ENCODE measurements around the gene TSPAN14. TPM values are rescaled to one million over a fixed set of nuclear protein-coding genes. Genes with fewer than 3 reads are reported as not detected.

TSPAN14 gene
- total and polyA plus RNA-seq, 2 of the 8 experiments (the other 6 are each of a cell fraction or from before 2014, with no cell fraction given), result 47.4 to 57.8 TPM

- no peak overlapping the region for H2AK5ac ChIP-seq (ENCODE audit: low read depth, low read length)
- no peaks in the 10 kb centered on the region for H3K23me2 ChIP-seq (ENCODE audit: low read depth, low read length)
- H2BK120ac ChIP-seq (replicated peaks; ENCODE audit: low read depth, low read length), result no peak overlapping the region
- H2AFZ ChIP-seq (ENCODE audit: low read length), result no peak overlapping the region
- no peak overlapping the region for H3K4me3 ChIP-seq (ENCODE audit: extremely low read depth in 1 of 4, insufficient read depth in 2 of 4, low read depth in 3 of 4, low read length in 4 of 4)
- H3K4me2 ChIP-seq (ENCODE audit: insufficient read depth in 1 of 2, low read depth in 2 of 2, low read length in 2 of 2), result no peak overlapping the region
- no peak overlapping the region for H2BK15ac ChIP-seq (ENCODE audit: low read length)
- H3K56ac ChIP-seq (replicated peaks; ENCODE audit: insufficient read length, low read depth, low read length), result no peak overlapping the region
- H3K4ac ChIP-seq (replicated peaks; ENCODE audit: insufficient read length, low read depth, low read length), result no peak overlapping the region
- no peak overlapping the region for H3K27ac ChIP-seq (ENCODE audit: low read depth, low read length)
- H3K23ac ChIP-seq (ENCODE audit: insufficient read length), result no peak overlapping the region
- H3K4me1 ChIP-seq (replicated peaks in 1 of 4; ENCODE audit: control insufficient read depth in 3 of 4, insufficient read depth in 4 of 4, low read length in 3 of 4), result peaks cover 0 to 2% (median 0%) of the 10 kb centered on the region in 4 experiments; a peak in 3 of 7 replicates
- no peak overlapping the region for H4K5ac ChIP-seq (ENCODE audit: insufficient read length, low read depth, low read length)
- H3K14ac ChIP-seq (ENCODE audit: insufficient read length), result no peak overlapping the region
- no peak overlapping the region for H2BK5ac ChIP-seq (ENCODE audit: low read depth, low read length)
- ChIA-PET POLR2A (ENCODE audit: partially characterized antibody) (no interaction called here), CTCF (ENCODE audit: partially characterized antibody) (interaction anchor here (0.7 to 3.0 kb wide), 2 partner anchors 13 to 74 kb away, joined by 3 to 22 read pairs; no protein-coding TSS in a partner anchor)
- no peak overlapping the region for H3K18ac ChIP-seq (ENCODE audit: extremely low read depth, low read length)
- no peaks in the 10 kb centered on the region for H3K79me1 ChIP-seq (ENCODE audit: low read depth, low read length)
- TF ChIP-seq FOSL1 (IDR thresholded peaks at IDR 0.05; ENCODE audit: insufficient read depth, low read depth, low read length) (no peak), POLR2AphosphoS5 (IDR thresholded peaks at IDR 0.05; ENCODE audit: low read depth, low read length) (no peak)
- H4K8ac ChIP-seq (ENCODE audit: extremely low read depth, insufficient read depth, low read length), result no peak overlapping the region
- peaks cover 1 to 3% of the 10 kb centered on the region in 2 experiments for H4K20me1 ChIP-seq (replicated peaks in 1 of 2; ENCODE audit: control insufficient read depth in 1 of 2, insufficient read depth in 2 of 2, low read length in 2 of 2)
- DNase-seq (ENCODE audit: low read depth in 1 of 2, low spot score in 2 of 2) (no peak), FAIRE-seq (no peak)
- no peak overlapping the region for H2BK12ac ChIP-seq (ENCODE audit: low read depth, low read length)
- no peak overlapping the region for H2BK20ac ChIP-seq (ENCODE audit: low read length)
- H3K36me3 ChIP-seq (ENCODE audit: control insufficient read depth in 2 of 4, insufficient read depth in 4 of 4, low read length in 3 of 4), result peaks cover 1 to 24% (median 12%) of the 10 kb centered on the region in 4 experiments; a peak in 7 of 8 replicates
- 86% methylated on average over 13 of the region's 17 CpGs; no CpG with 5 or more reads in 1 of the 2 experiments for WGBS, 2 experiments (ENCODE audit: extremely low coverage in 1 of 2, insufficient coverage in 1 of 2, insufficient read length in 1 of 2, insufficient replicate concordance in 2 of 2, low coverage in 1 of 2, low lambda C conversion rate in 2 of 2, missing lambda C conversion rate in 1 of 2)
- no peak overlapping the region for H4K91ac ChIP-seq (replicated peaks; ENCODE audit: insufficient read length, low read length)
- no peaks in the 10 kb centered on the region for H3K79me2 ChIP-seq (ENCODE audit: control insufficient read depth in 1 of 2, insufficient read depth in 2 of 2, low read length in 2 of 2)
- no peak overlapping the region for H3K9ac ChIP-seq (replicated peaks in 1 of 4; ENCODE audit: extremely low read depth in 1 of 4, low read depth in 3 of 4, low read length in 3 of 4)
- no peaks in the 10 kb centered on the region for H3K27me3 ChIP-seq (replicated peaks in 1 of 4; ENCODE audit: control insufficient read depth in 3 of 4, extremely low read depth in 1 of 4, insufficient read depth in 3 of 4, low read length in 3 of 4)
- H3K9me3 ChIP-seq (ENCODE audit: insufficient read depth in 2 of 2, low read depth in 1 of 2, low read length in 1 of 2), result no peaks in the 10 kb centered on the region
Measured at GRCh38 chr10:80518143-80518806, 64.2 kb downstream of the TSPAN14 start.
